Posterior vena cava (tissue), 2 donors: ENCODE data around the gene ACSS3. TPM values are rescaled to one million over a fixed set of nuclear protein-coding genes. Genes with fewer than 3 reads are reported as not detected.

Source experiments
- DNase-seq: peaks from one replicate; pipeline ENCODE4 v3.0.0-alpha.2; 2020; ENCODE audit warnings: low spot score
- intact Hi-C, 2 donors: fragments of 100-400 bp; cut with DNase I; formaldehyde crosslinking; loops; one replicate each; pipeline versions ENCODE4 v1.14.1 to v1.14.2; 2022 to 2023
- microRNA-seq, 2 donors: library from miRNA; unstranded; fragments of <30 nt; microRNA quantifications; one replicate each; pipeline ENCODE4 v1.2.0, GENCODE V29; 2020 to 2021; ENCODE audit warnings: borderline microRNAs expressed in 2 of 2
- total RNA-seq, 2 donors: library from RNA; stranded (reverse); fragmentation: NEBNext Ultra II Directional; extraction: Animal tissue kit (Norgen Biotek cat#: 25700); gene quantifications; one replicate each; pipeline ENCODE4 v1.2.1, GENCODE V29; 2021
- donor health status: DM: yes; HTN: yes; CAD: no.
- donor health status: DM: yes; HTN: yes; CAD: no.

Gene ACSS3
- total RNA-seq, 2 donors from 2014 or later: 12.1 to 13.5 TPM

DNA sequence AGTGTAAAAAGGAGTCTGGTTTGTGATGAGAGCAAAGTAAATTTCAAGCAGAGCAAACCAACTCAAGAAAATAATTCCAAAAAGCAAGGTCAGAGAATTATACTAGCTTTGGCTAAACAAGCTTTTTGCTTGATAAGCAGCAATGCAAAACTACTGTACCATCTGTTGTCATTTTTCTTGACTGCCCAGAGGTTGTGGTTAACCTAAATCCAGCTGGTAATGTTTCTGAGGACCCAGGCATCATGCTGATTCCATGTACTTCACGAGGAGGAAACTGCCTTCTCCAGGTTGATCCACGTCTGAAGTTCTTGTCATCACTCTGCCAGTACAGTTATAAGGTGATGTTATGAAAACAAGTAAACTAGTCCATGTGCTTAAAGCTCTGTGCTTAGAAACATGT is 185.2 kb downstream of the ACSS3 start:
- intact Hi-C loops: no loop called here

DNA sequence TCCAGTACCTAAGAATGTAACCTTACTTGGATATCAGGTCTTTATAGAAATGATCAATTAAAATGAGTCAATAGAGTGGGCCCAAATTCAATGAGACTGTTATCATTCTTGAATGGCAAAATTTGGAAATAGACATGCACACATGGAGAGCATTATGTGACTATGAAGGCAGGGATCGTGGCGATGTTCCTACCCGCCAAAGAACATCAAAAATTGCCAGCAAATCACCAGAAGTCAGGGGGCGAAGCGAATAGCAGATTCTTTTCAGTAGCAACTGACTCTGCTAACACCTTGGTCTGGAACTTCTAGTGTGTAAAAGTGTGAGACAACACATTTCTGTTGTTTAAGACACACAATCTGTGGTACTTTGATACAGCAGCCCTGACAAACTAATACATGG is 192.5 kb downstream of the ACSS3 start:
- intact Hi-C loops: no loop called here
- no peak for DNase-seq

More for the DNA sequence above, 185.2 kb downstream of the ACSS3 start:
- no peak for DNase-seq

DNA sequence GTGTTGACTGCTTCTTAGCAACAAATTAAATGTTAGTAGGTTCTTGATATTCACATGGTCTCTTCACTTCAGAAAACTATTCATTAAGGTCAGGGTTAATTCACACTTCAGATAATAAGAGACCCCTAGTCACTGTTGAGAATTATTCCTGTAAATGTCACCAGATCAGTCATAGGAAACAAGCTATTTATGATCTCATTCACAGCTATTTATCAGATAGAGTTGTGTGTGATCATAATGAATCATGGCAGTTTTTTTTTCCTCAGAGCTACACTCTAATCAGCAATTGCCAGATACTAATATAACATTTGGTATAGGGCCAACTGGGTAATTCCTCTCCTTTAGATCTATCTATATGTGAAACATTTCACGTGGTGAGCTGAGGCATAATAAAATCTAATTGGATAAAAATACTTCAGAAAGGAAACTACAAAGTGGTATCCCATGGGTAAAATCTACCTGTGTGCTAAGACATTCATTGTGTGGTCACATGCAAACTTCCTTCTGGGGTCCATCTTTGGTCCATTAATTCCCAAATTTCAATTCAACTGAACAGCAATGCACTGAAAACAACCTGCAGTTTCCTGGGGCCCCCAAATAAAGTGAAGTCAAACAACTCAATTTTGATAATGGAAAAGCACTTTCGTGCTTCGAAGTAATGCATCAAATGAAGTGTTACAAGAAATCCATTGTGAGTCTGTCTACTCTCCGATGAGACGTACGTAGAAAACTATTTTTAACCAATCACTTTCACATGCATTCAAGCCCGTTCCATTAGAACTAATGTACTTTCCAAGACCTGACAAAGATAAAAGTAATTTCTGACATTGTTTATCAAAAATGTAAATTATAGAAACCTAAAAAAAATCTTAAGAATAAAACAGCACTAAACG is 197.0 kb downstream of the ACSS3 start:
- no peak for DNase-seq
- intact Hi-C loops: no loop called here

DNA sequence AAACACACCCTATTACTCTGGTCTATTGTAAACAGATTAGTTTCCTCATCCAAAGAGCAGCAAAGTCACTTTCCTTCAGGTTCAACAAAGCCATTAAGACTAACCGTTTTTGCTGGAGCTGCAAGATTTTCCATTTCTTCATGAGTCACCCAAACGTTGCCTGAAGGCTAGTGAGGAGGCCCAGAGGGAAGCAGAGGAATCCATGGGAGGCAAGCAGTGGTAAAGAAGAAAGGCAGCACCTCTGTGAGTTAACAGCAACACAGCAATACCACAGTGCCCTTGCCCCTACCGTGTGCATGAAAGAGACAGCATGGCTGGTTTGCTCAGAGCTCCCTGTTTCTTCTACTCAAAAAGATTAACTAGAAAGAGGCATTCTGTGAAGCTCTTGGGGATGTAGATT is 206.3 kb downstream of the ACSS3 start:
- DNase-seq: no peak
- intact Hi-C loops: no loop called here

DNA sequence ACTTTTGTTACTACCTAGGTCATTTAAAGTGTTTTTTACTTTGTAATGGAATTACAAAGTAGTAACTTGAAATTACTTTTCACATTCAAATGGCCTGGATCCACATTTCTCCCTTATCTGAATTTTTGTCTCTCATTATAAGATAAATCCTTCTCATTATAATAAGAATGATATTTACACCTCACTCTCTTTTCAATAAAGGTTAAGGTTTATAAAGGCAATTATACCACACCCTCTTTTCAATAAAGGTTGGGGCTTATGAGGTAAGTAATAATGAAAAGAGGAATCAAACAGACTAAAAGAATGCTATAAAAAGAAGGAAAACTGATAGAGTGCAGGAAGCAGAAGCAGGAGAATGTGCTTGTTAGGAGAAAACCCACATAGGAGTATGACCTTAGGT is 210.8 kb downstream of the ACSS3 start:
- intact Hi-C loops: no loop called here
- no peak for DNase-seq

DNA sequence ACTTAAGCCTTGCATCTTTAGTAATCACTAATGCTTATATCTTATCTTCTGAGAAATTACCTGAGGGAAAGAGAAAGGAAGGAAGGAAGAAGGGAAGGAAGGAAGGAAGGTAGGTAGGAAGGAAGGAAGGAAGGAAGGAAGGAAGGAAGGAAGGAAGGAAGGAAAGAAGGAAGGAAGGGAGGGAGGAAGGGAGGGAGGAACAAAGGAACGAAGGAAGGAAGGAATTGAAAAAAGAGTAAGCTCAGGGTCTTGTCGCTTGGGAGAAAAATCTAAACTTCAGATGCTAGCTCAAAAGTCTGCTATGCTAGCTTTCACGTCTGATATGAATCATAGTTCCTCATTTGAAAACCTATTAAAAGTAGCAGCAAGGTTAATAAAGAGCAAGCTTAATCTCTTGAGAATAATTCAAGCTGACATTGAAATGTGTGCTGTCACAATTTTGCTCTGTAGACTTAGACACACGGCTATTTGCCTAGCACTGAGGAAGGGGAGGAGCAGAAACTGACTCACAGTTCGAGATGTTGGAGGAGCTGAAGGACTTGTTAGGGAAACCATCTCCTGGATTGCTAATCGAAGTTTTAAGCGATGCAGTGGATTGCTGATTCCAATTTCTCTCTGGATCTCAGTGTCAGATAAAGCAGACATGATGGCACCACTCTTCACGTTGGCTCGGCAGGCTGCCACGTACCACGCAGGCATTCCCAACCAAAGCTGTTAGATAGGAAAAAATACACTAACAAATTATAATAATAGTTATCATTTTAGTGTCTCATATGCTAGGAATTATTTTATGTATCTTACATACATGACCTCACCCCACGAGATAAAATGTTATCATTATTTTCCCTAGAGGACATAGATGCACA is 216.7 kb downstream of the ACSS3 start:
- DNase-seq: no peak
- intact Hi-C loops: no loop called here

DNA sequence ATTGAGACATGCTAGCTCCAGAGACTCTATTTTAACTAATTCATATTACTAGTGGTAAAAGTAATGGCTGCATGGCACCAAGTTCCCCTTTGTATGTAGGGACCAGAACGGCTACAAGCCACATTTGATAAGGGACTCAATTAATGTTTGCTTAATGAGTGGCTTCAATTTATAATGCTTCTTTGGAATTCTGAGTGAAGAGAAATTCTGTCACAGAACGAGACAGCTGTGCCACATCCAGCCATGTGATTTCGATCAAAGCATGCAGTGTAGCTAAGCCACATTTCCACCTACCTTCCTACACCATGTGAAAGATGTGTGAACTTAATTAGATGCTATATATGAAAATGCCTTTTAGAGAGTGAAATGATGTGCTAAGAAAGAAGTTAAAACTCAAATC is 217.4 kb downstream of the ACSS3 start:
- intact Hi-C loops: no loop called here
- no peak for DNase-seq

DNA sequence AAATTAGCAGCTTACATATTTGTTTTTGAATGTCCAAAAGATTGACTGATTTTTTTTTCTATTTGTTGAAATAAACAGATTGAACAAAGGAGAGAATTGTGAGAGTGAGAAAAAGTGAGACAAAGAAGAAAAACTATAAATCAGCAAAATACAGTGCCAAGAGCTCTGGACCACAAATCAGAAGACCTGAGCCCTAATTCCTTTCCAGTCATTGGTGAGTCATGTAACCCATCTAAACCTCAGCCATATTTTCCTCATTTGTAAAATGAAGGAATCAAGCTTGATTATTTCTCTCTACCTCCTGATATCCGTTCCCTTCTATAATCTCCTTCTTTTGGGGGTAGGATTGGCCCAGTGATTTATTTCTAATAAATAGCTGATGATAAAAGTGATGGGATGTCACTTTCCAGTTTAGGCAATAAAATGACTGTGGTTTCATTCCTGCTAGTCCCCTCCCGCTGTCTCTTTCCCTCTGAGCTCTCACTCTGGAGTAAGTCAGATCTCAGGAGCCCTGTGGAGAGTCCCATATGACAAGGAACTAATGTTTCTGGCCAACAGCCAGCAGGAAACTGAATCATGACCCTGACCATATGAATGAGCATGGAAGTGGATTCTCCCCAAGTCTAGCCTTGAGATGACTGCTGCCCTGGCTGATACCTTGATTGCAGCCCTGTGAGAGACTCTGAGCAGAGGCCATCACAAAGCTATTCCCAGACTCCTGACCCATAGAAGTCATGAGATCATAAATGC is 218.9 kb downstream of the ACSS3 start:
- no peak for DNase-seq
- intact Hi-C loops: no loop called here

DNA sequence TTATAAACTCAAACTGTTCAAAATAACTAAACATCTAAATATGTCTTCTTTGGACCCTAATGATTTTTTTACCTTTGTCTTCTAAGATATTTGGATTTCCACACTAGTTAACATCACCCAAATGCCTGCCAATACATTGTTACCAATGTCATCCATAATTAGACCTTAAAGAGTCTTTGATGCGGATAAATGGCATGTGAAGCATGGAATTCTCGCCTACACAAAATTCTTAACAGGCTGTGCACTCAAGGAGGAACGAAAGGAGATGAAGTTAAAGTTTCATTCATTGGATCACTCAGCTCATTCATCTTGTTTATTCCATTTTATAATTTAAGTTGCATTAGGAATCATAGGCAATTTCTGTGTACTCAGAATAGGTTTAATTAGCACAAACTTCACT is 219.7 kb downstream of the ACSS3 start:
- DNase-seq: no peak
- intact Hi-C loops: no loop called here

DNA sequence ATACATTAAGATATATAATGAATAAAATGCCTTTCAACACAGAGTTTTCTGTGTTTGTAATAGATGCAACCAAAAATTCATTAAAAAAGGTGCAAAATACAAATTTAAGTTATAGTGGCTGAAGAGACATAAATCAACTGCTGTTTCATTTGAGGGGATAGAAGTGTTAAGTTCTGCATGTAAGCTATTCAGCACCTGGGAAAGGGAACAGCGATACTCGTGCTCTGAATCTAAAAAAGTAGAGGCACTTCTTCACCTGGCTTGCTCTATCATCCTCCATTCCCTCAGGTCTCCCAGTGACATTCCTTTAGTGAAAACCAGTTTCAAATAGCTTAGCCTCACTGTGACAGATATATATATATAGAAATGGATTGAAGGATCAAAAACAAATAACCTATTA is 222.6 kb downstream of the ACSS3 start:
- no peak for DNase-seq
- intact Hi-C loops: loop anchor here in 1 of 2 donors (5.0 kb wide), 1 partner anchor 327 kb away; no protein-coding TSS in a partner anchor

DNA sequence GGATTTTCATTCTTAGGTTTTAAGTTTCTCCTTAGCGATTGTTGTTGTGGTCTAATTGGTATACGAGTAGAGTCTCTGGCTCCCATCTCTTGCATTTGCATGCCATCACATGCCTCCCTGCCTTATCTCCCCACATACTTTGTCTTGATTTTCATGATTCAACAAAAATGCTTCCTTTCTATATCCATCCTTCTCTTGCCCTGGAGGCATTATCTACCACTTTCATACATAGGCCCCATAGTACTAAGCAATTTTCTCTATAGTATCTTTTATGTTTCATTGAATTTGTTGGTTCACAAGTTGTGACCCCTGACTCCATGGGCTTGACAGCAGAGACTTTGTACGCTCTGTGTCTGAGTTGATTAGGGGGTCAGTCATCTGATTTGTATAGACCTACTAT is 226.1 kb downstream of the ACSS3 start:
- intact Hi-C loops: loop anchor here in 1 of 2 donors (5.0 kb wide), 1 partner anchor 323 kb away; no protein-coding TSS in a partner anchor
- DNase-seq: no peak

Small RNA genes lying within 50 kb of the gene (microRNA-seq; reads per million reads assigned to microRNA genes)
- gene MIR4699: 0 reads per million in 2 donors

Other genes starting within 250 kb of the ACSS3 start
- 1 to 10 TPM; 2.4 to 3.6 TPM for gene LIN7A, start 140.1 kb upstream of the ACSS3 start, total RNA-seq